ENCODE measurements around the gene SPAG8. TPM values are rescaled to one million over a fixed set of nuclear protein-coding genes. Genes with fewer than 3 reads are reported as not detected.
A peak's percentile ranks its signal among the peaks of the same experiment; 100 is the strongest.

The SPAG8 gene
- total RNA-seq, 1 donor from 2014 or later: 3.2 TPM

DNA sequence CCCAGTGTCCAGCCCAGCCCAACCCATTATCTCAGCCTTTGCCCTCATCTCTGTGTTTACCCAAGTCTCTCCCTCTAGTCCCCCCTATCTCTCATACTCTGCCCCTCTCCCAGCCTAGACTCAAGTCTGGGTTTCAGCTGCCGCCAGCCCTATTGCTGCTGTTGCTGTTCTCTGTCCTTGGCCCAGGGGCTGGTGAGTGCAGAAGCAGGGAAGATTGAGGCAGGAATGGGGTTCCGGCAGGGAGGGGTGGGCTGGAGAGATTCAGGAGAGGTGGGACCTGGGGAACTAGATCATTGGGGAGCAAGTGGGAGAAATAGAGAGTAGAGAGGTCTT, 17.7 kb upstream of the SPAG8 start:
- no peak for DNase-seq (ENCODE audit: low spot score, unreplicated experiment)
- Mint-ChIP-seq H3K9me3 (ENCODE audit: low read depth) (no peaks in the 10 kb centered on the region), H3K27me3 (peaks cover 3% of the 10 kb centered on the region), H3K36me3 (ENCODE audit: insufficient read depth) (no peaks in the 10 kb centered on the region), H3K4me3 (ENCODE audit: low read depth) (peak overlapping the region; percentile 81), H3K27ac (peak overlapping the region; percentile 72), H3K4me1 (ENCODE audit: low read depth) (peaks cover 31% of the 10 kb centered on the region)
- TF ChIP-seq, protein P1, sequence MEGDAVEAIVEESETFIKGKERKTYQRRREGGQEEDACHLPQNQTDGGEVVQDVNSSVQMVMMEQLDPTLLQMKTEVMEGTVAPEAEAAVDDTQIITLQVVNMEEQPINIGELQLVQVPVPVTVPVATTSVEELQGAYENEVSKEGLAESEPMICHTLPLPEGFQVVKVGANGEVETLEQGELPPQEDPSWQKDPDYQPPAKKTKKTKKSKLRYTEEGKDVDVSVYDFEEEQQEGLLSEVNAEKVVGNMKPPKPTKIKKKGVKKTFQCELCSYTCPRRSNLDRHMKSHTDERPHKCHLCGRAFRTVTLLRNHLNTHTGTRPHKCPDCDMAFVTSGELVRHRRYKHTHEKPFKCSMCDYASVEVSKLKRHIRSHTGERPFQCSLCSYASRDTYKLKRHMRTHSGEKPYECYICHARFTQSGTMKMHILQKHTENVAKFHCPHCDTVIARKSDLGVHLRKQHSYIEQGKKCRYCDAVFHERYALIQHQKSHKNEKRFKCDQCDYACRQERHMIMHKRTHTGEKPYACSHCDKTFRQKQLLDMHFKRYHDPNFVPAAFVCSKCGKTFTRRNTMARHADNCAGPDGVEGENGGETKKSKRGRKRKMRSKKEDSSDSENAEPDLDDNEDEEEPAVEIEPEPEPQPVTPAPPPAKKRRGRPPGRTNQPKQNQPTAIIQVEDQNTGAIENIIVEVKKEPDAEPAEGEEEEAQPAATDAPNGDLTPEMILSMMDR (IDR thresholded peaks at IDR 0.05; ENCODE audit: unreplicated experiment): no peak

DNA sequence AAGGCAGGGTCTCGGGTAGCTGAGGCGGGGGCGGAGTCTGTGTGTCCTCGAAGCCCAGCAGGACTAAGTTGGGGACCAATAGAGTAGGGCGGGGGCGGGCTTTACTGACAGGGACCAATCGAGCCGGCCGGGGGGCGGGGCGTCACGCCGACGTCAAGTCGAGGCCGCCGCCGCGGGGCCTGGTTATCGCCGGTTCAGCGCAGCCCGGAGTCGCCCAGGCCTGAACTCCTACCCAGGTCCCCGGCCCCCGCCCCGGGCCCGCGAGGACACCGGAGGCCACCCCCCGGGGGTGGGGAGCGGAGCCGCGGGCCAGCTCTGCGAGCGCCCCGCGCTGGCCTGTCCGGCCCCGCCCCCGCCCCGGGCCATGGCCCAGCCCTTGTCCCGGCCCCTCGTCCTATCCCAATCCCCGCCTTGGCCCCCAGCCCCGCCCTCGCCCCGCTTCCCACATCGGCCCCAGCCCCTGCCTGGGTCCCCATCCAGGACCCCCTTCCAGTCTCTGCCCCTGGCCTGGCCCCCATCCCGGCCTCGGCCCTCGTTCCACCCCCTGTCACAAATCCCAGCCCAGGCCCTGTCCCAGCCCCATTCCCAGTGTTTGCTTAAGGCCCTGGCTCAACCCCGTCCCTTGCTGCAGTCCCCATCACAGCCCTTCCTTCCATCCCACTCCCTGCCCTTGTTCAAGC, 17.2 kb upstream of the SPAG8 start, which contains the start of gene TMEM8B:
TSS of gene TMEM8B (plus strand) at position 145 of the 680 bp plus-strand sequence. CDS start at position 365, 220 bp downstream.
- peak within 1 kb of the TSS; percentile 89 for H3K4me3 Mint-ChIP-seq (ENCODE audit: low read depth)
- H3K4me1 Mint-ChIP-seq (ENCODE audit: low read depth): peaks cover 26% of the 10 kb centered on the region
- TF ChIP-seq, protein P1 (IDR thresholded peaks at IDR 0.05; ENCODE audit: unreplicated experiment): no peak
- DNase-seq (ENCODE audit: low spot score, unreplicated experiment): peak; percentile 90
- peaks cover 3% of the 10 kb centered on the region for H3K27me3 Mint-ChIP-seq
- no peaks in the 10 kb centered on the region for H3K9me3 Mint-ChIP-seq (ENCODE audit: low read depth)
- H3K36me3 Mint-ChIP-seq (ENCODE audit: insufficient read depth): no peaks in the 10 kb centered on the region
- peak within 1 kb of the TSS; percentile 97 for H3K27ac Mint-ChIP-seq

GRCh38 chr9:35828716-35829083, 16.6 kb upstream of the SPAG8 start, which contains the start of gene FAM221B:
FAM221B (minus strand) TSS chr9:35828732; CDS start chr9:35826161, 2,571 bp downstream.
- DNase-seq (ENCODE audit: low spot score, unreplicated experiment): peak; percentile 34
- Mint-ChIP-seq H3K4me1 (ENCODE audit: low read depth) (peaks cover 26% of the 10 kb centered on the region), H3K4me3 (ENCODE audit: low read depth) (peak within 1 kb of the TSS; percentile 89), H3K9me3 (ENCODE audit: low read depth) (no peaks in the 10 kb centered on the region), H3K27me3 (peaks cover 3% of the 10 kb centered on the region), H3K27ac (peak within 1 kb of the TSS; percentile 97), H3K36me3 (ENCODE audit: insufficient read depth) (no peaks in the 10 kb centered on the region)
- TF ChIP-seq, protein P1 (IDR thresholded peaks at IDR 0.05; ENCODE audit: unreplicated experiment): no peak

GRCh38 chr9:35827486-35827885, 15.4 kb upstream of the SPAG8 start:
- Mint-ChIP-seq H3K27ac (no peak overlapping the region), H3K9me3 (ENCODE audit: low read depth) (no peaks in the 10 kb centered on the region), H3K4me1 (ENCODE audit: low read depth) (peaks cover 19% of the 10 kb centered on the region), H3K36me3 (ENCODE audit: insufficient read depth) (no peaks in the 10 kb centered on the region), H3K27me3 (peaks cover 6% of the 10 kb centered on the region), H3K4me3 (ENCODE audit: low read depth) (peak overlapping the region; percentile 89)
- TF ChIP-seq, protein P1 (IDR thresholded peaks at IDR 0.05; ENCODE audit: unreplicated experiment): no peak
- DNase-seq (ENCODE audit: low spot score, unreplicated experiment): no peak

DNA sequence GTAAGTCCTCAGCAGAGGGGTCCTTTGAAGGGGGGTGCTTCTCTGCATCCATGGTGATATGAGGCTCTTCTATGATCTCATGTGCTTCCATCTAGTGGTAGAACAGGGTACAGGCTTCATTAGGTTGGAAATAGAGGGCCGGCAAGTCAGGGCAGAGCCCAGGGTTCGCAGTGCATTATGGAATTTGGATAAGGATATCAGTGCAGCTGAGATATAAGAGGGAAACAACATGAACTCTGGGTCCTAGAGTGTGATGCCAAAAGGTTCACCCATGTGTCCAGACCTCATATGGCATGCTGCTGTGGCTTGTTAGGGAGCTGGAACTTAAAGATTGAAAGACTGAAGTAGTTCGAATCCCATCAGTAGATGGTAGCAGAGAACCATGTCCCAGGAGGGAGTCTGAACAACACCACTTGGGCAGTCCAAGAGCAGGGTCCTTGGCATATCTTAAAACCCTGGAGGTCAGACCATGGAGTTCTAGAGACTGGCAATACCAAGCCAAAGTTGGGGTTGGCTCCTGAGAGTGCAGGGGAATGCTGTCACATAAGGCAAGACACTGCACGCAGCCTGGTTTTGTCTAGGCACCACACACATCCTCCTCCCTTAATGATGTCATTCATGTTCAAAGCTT, 14.1 kb upstream of the SPAG8 start:
- H3K4me1 Mint-ChIP-seq (ENCODE audit: low read depth): peaks cover 17% of the 10 kb centered on the region
- TF ChIP-seq, protein P1 (IDR thresholded peaks at IDR 0.05; ENCODE audit: unreplicated experiment): peak; percentile 64
- H3K4me3 Mint-ChIP-seq (ENCODE audit: low read depth): no peak overlapping the region
- H3K27ac Mint-ChIP-seq: no peak overlapping the region
- H3K9me3 Mint-ChIP-seq (ENCODE audit: low read depth): no peaks in the 10 kb centered on the region
- peaks cover 6% of the 10 kb centered on the region for H3K27me3 Mint-ChIP-seq
- no peak for DNase-seq (ENCODE audit: low spot score, unreplicated experiment)
- no peaks in the 10 kb centered on the region for H3K36me3 Mint-ChIP-seq (ENCODE audit: insufficient read depth)
